HG03520 (cell line): ENCODE measurements around the gene MFAP4.
A peak's percentile ranks its signal among the peaks of the same experiment; 100 is the strongest.

Experiments used
- ATAC-seq: cut with Tn5 transposase; IDR thresholded peaks from one replicate; pipeline ENCODE4 v1.9.1; 2021; ENCODE audit warnings: mild to moderate bottlenecking, moderate library complexity; ENCODE audit not compliant: unreplicated experiment

MFAP4 gene

GRCh38 chr17:19387921-19388521 lies 1.0 kb upstream of the MFAP4 start:
- no peak for ATAC-seq

GRCh38 chr17:19386051-19386929 lies 700 bp downstream of the MFAP4 start:
- ATAC-seq = no peak

- no peak for ATAC-seq
These were observed 1.4 kb downstream of the MFAP4 start for GRCh38 chr17:19385521-19385983.

GRCh38 chr17:19384723-19385391 lies 2.1 kb downstream of the MFAP4 start:
- ATAC-seq = no peak

- ATAC-seq = no peak
These were observed 3.1 kb downstream of the MFAP4 start for GRCh38 chr17:19383681-19384470.

- ATAC-seq = no peak
These were observed 4.2 kb downstream of the MFAP4 start for GRCh38 chr17:19382531-19383444.

- no peak for ATAC-seq
These were observed 5.1 kb downstream of the MFAP4 start for GRCh38 chr17:19381741-19382444.

- ATAC-seq = no peak
These were observed 5.6 kb downstream of the MFAP4 start for GRCh38 chr17:19381361-19381740.

- no peak for ATAC-seq
These were observed 6.3 kb downstream of the MFAP4 start for GRCh38 chr17:19380481-19381301.

GRCh38 chr17:19379361-19380065 lies 7.5 kb downstream of the MFAP4 start:
- ATAC-seq = no peak

GRCh38 chr17:19378416-19379360 lies 8.3 kb downstream of the MFAP4 start, which contains the start of gene MAPK7:
TSS of gene MAPK7 (plus strand) at chr17:19378498. CDS start at chr17:19378901, 403 bp downstream.
- ATAC-seq = no peak

GRCh38 chr17:19377602-19378415 lies 9.2 kb downstream of the MFAP4 start:
- ATAC-seq = peak; percentile 84

GRCh38 chr17:19376811-19377210 lies 10.2 kb downstream of the MFAP4 start:
- no peak for ATAC-seq

- ATAC-seq = no peak
These were observed 11.3 kb downstream of the MFAP4 start for GRCh38 chr17:19375732-19376131.

GRCh38 chr17:19374136-19374535 lies 12.9 kb downstream of the MFAP4 start:
- ATAC-seq = no peak
